A673 (cell line): ENCODE data around the gene SLC39A5. TPM values are rescaled to one million over a fixed set of nuclear protein-coding genes. Genes with fewer than 3 reads are reported as not detected.
"Not testable (repeated sequence)": the region's sequence is repeated elsewhere in the genome, so short reads cannot be mapped to it uniquely, and the experiment has no call there.

Experiments used
- BruUV-seq: library from RNA; stranded (reverse); fragments of 400-500 nt; replicated peaks from 2 replicates; lab custom pipeline; 2021; lab: Mats Ljungman, UMichigan
- CTCF ChIA-PET: fragments of 300-600 bp; sonication (Branson Sonifier 250); formaldehyde crosslinking; loops from one replicate; lab custom pipeline; 2022; ENCODE audit warnings: antibody characterized with exemption; lab: Charles Lee
- POLR2A ChIA-PET: fragments of 300-600 bp; sonication (Branson Sonifier 250); formaldehyde crosslinking; loops from one replicate; lab custom pipeline; 2022; ENCODE audit warnings: antibody characterized with exemption; ENCODE audit not compliant: low non-redundant PET; lab: Charles Lee
- DNase-seq: peaks from one replicate; pipeline ENCODE4 v3.0.0-alpha.2; 2015; ENCODE audit warnings: low spot score
- H3K27ac ChIP-seq: fragments of 200-600 bp; sonication (generic); 2 replicates; pipeline ENCODE4 v1.5.1; 2016; ENCODE audit warnings: mixed run types, low read depth, mild to moderate bottlenecking, mixed read lengths, antibody characterized with exemption, low read length; ENCODE audit not compliant: poor library complexity, severe bottlenecking
- H3K27me3 ChIP-seq: fragments of 200-600 bp; sonication (generic); replicated peaks from 2 replicates; pipeline ENCODE4 v1.6.1; 2017; ENCODE audit warnings: mixed run types, low read depth, mild to moderate bottlenecking, mixed read lengths, antibody characterized with exemption, low read length; ENCODE audit not compliant: insufficient read depth, poor library complexity
- H3K36me3 ChIP-seq: fragments of 200-600 bp; sonication (generic); 2 replicates; pipeline ENCODE4 v1.6.1; 2016; ENCODE audit warnings: mixed run types, mild to moderate bottlenecking, mixed read lengths, antibody characterized with exemption, low read length; ENCODE audit not compliant: insufficient read depth, poor library complexity, severe bottlenecking
- H3K4me1 ChIP-seq: fragments of 200-600 bp; sonication (generic); 2 replicates; pipeline ENCODE4 v1.6.1; 2017; ENCODE audit warnings: mixed run types, mild to moderate bottlenecking, mixed read lengths, antibody characterized with exemption, low read length; ENCODE audit not compliant: insufficient read depth, poor library complexity, severe bottlenecking
- H3K4me3 ChIP-seq: fragments of 200-600 bp; sonication (generic); 2 replicates; pipeline ENCODE4 v1.5.1; 2016; ENCODE audit warnings: low read depth, mixed run types, mild to moderate bottlenecking, mixed read lengths, low read length; ENCODE audit not compliant: poor library complexity, severe bottlenecking
- H3K9me3 ChIP-seq: fragments of 200-600 bp; sonication (generic); 2 replicates; pipeline ENCODE4 v1.6.1; 2016; ENCODE audit warnings: mixed run types, low read depth, mild to moderate bottlenecking, mixed read lengths, antibody characterized with exemption, low read length; ENCODE audit not compliant: poor library complexity, severe bottlenecking
- EZH2 ChIP-seq: fragments of 200-600 bp; sonication (generic); IDR thresholded peaks from 2 replicates; pipeline ENCODE4 v1.6.1; 2017; ENCODE audit warnings: borderline replicate concordance, low read depth, mild to moderate bottlenecking, mixed read lengths, antibody characterized with exemption, low read length; ENCODE audit not compliant: poor library complexity, severe bottlenecking
- intact Hi-C: fragments of 100-400 bp; cut with micrococcal nuclease; formaldehyde crosslinking; loops from one replicate; pipeline ENCODE4 v1.10.0; 2022; ENCODE audit not compliant: unreplicated experiment
- total RNA-seq: library from RNA; stranded (reverse); gene quantifications from 2 replicates; pipeline ENCODE4 v1.2.3, GENCODE V29; 2021
- TF ChIP-seq, protein P1 (sequence below): fragments of 300-800, 200-600 bp; sonication (generic); conservative IDR thresholded peaks from 2 replicates; pipeline ENCODE4 v1.5.1; 2017; ENCODE audit warnings: low read depth, mild to moderate bottlenecking, antibody characterized with exemption, low read length, moderate library complexity, mixed read lengths

SLC39A5 gene
- total RNA-seq, 1 experiment from 2014 or later: not detected

DNA sequence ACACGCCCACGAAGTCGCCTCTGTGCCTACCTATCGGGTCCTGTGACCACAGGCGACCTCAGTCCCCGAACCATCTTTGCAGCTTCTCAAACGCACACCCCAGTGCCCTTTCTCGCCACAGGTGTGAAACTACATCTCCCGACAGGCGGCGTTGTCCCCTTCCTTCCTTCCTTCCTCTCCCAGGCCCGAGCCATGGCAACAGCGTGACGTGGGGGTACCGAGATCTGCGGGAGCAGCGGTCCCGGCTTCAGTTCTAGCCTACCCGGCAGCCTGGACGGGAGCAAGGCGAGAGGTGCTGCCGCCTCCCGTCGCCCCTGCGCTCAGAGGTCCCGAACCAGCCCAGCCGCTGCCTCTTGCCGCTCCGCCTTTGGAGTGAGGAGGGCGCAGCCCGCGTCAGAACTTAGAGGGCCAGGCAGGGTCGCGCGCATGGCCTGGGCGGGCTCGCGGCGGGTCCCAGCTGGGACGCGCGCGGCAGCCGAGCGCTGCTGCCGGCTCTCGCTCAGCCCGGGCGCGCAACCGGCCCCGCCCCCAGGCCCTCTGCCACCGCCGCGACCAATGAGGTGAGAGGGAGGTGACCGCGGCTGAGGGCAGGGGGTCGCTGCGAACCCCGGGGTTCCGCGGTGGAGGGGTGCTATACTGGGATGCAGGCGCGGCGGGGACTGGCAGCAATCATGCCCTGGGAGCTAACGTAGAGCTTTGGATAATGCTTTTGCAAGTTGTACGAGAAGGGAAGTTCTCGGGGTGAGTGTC, 37.0 kb downstream of the SLC39A5 start, which contains the start of gene COQ10A:
Gene COQ10A (plus strand): TSS at position 250 of the 750 bp plus-strand sequence. CDS start 177 bp downstream, at position 427.
- intact Hi-C loops: no loop called here
- peak; percentile 92 for DNase-seq
- Histone ChIP-seq H3K9me3 (no peaks in the 10 kb centered on the region), H3K36me3 (peaks cover 13% of the 10 kb centered on the region), H3K4me3 (peak within 1 kb of the TSS; percentile 70), H3K27me3 (no peaks in the 10 kb centered on the region), H3K27ac (peak within 1 kb of the TSS; percentile 86), H3K4me1 (peaks cover 3% of the 10 kb centered on the region)
- ChIA-PET POLR2A (no interaction called here), CTCF (interaction anchor here (1.0 to 1.5 kb wide), 4 partner anchors 9 to 197 kb away, joined by 3 to 5 read pairs (median 4); partner anchors contain the start of genes ANKRD52 and CNPY2)
- TF ChIP-seq EZH2: no peak
- TF ChIP-seq, protein P1, sequence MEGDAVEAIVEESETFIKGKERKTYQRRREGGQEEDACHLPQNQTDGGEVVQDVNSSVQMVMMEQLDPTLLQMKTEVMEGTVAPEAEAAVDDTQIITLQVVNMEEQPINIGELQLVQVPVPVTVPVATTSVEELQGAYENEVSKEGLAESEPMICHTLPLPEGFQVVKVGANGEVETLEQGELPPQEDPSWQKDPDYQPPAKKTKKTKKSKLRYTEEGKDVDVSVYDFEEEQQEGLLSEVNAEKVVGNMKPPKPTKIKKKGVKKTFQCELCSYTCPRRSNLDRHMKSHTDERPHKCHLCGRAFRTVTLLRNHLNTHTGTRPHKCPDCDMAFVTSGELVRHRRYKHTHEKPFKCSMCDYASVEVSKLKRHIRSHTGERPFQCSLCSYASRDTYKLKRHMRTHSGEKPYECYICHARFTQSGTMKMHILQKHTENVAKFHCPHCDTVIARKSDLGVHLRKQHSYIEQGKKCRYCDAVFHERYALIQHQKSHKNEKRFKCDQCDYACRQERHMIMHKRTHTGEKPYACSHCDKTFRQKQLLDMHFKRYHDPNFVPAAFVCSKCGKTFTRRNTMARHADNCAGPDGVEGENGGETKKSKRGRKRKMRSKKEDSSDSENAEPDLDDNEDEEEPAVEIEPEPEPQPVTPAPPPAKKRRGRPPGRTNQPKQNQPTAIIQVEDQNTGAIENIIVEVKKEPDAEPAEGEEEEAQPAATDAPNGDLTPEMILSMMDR: peak; percentile 62
- BruUV-seq: no TSS peak

DNA sequence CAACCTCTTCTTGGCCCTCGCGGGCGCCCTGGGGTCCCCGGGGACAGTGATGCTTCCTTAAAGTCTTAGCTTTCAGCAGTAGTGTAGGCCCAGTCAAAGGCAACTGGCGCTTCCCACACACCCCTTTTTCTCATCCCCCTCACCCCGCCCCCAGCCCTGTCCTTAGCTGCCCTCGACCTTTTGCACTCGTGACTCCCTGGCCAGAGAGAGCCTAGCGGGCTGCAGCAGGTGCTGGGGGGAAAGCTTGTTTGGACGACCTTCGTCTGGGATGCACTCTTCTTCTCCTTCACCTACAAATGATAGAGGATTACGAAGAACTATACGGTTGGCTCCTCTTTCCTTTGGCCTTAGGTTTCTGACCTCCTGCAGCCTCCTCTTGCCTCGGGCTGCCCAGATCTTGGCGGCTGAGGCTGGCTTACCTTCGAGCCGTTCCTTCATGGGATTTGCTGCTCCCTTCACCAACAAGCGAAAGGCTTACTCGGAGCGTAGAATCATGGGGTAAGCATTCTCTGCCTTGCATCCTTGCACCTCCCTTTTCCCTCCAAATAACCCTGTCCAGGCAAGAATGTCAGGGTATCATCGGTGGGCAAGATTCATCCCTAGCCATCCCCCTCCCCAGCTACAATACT, 37.7 kb downstream of the SLC39A5 start:
- DNase-seq: no peak
- intact Hi-C loops: no loop called here
- POLR2A ChIA-PET: no interaction called here
- H3K9me3 ChIP-seq: no peaks in the 10 kb centered on the region
- no peak for TF ChIP-seq EZH2
- TF ChIP-seq, protein P1: no peak
- H3K27me3 ChIP-seq: no peaks in the 10 kb centered on the region
- H3K4me1 ChIP-seq: peaks cover 3% of the 10 kb centered on the region
- peak overlapping the region; percentile 86 for H3K27ac ChIP-seq
- CTCF ChIA-PET: interaction anchor here (1.0 kb wide), 2 partner anchors 9 to 49 kb away, joined by 3 to 5 read pairs; partner anchors contain the start of genes ANKRD52 and CNPY2
- peak overlapping the region; percentile 70 for H3K4me3 ChIP-seq
- H3K36me3 ChIP-seq: peaks cover 19% of the 10 kb centered on the region
- BruUV-seq: no TSS peak

DNA sequence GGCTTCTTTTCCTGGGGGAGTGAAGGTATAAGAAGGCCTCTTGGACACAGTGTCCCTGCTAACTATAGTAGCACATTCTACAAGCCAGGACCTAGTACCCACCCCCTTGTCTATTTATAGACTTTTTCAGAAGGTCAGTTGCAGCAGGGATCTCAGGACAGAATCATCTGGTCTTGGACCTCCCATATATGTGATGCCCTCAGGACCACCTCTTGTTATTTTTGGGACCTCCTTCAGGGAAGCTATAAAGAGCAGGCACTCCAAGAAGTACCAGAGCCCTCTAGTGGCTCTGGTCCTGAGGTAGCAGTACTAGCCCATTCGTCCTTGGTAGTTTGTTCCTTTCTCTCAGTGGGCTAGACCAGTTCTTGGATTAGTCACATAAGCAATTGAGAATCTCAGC, 41.2 kb downstream of the SLC39A5 start:
- Histone ChIP-seq H3K27ac (no peak overlapping the region), H3K27me3 (no peaks in the 10 kb centered on the region), H3K9me3 (no peaks in the 10 kb centered on the region), H3K4me1 (peaks cover 3% of the 10 kb centered on the region), H3K4me3 (no peak overlapping the region), H3K36me3 (peaks cover 51% of the 10 kb centered on the region)
- TF ChIP-seq, protein P1: peak; percentile 57
- no peak for TF ChIP-seq EZH2
- POLR2A ChIA-PET: no interaction called here
- peak; percentile 45 for DNase-seq
- CTCF ChIA-PET: interaction anchor here (0.6 kb wide), 1 partner anchor 45 kb away, joined by 3 read pairs; the partner anchor contains the start of gene CNPY2
- intact Hi-C loops: loop anchor here (1.0 kb wide), 1 partner anchor 114 kb away; no protein-coding TSS in a partner anchor
- no TSS peak for BruUV-seq

DNA sequence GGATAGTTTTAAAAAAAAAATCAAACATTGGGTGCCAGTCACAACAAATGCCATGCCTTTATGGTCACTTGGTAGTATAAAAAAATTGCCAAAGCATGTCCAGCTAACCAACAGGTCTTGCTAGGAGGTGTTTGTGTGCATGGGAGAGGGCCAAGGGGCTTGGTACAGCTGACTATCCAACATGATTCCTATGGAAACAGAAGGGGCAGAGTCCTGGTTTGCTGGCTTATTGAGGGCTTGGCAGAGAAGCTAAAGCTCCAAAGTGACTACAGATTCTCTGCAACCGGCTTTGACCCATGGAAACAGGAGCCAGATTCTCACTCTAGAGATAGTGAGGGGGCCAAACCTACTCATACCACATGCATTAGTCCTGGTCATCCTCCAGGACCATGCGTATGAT, 42.6 kb downstream of the SLC39A5 start:
- intact Hi-C loops, POLR2A ChIA-PET: not testable (repeated sequence)

More for the DNA sequence above, 42.6 kb downstream of the SLC39A5 start:
- not testable (repeated sequence) for H3K27ac ChIP-seq, DNase-seq, H3K27me3 ChIP-seq, H3K9me3 ChIP-seq, H3K4me1 ChIP-seq, H3K4me3 ChIP-seq, BruUV-seq
- H3K36me3 ChIP-seq: peaks cover 60% of the 10 kb centered on the region
- CTCF ChIA-PET: interaction anchor here (0.6 kb wide), 1 partner anchor 208 kb away, joined by 14 read pairs; no protein-coding TSS in a partner anchor
